Keratinocyte (primary cell): ENCODE measurements around the gene MAP3K4. TPM values are rescaled to one million over a fixed set of nuclear protein-coding genes. Genes with fewer than 3 reads are reported as not detected.

ENCODE experiments used
- DNase-seq: peaks from one replicate; pipeline ENCODE4 v3.0.0-alpha.2; 2011; ENCODE audit warnings: low read depth, missing footprints, low spot score
- FAIRE-seq: peaks from 2 replicates; lab custom pipeline; 2011; peaks lifted over from hg19 to GRCh38; lab: Jason Lieb, UNC
- H2AFZ ChIP-seq: 2 replicates; pipeline ENCODE4 v1.6.0; 2012; ENCODE audit warnings: low read length, control low read depth, inconsistent platforms; ENCODE audit not compliant: control insufficient read depth
- H3K27ac ChIP-seq: 2 replicates; pipeline ENCODE4 v1.5.1; 2011; ENCODE audit warnings: low read length; ENCODE audit not compliant: control insufficient read depth, insufficient read depth
- H3K27me3 ChIP-seq: 3 replicates; pipeline ENCODE4 v1.6.0; 2011; ENCODE audit warnings: low read length; ENCODE audit not compliant: control insufficient read depth, insufficient read depth; ENCODE audit errors: extremely low read depth
- H3K36me3 ChIP-seq, 2 experiments: 2 replicates in 1 of 2; 3 replicates in 1 of 2; pipeline ENCODE4 v1.5.1; 2011; ENCODE audit warnings: low read length in 2 of 2, mild to moderate bottlenecking in 1 of 2; ENCODE audit not compliant: control insufficient read depth in 2 of 2, insufficient read depth in 2 of 2; ENCODE audit errors: extremely low read depth in 1 of 2
- H3K4me1 ChIP-seq: 3 replicates; pipeline ENCODE4 v1.5.1; 2011; ENCODE audit warnings: low read length; ENCODE audit not compliant: control insufficient read depth, insufficient read depth; ENCODE audit errors: extremely low read depth
- H3K4me2 ChIP-seq: 3 replicates; pipeline ENCODE4 v1.6.0; 2011; ENCODE audit warnings: low read depth, low read length; ENCODE audit not compliant: control insufficient read depth, insufficient read depth; ENCODE audit errors: extremely low read depth
- H3K4me3 ChIP-seq, 3 experiments: fragments of 200-600 bp in 1 of 3; sonication (generic) in 1 of 3; 2 replicates in 2 of 3; 3 replicates in 1 of 3; pipeline ENCODE4 v1.5.1; 2011 to 2016; ENCODE audit warnings: low read length in 3 of 3, mild to moderate bottlenecking in 3 of 3, control low read depth in 2 of 3, inconsistent platforms in 1 of 3, low read depth in 1 of 3, mixed read lengths in 1 of 3, mixed run types in 1 of 3, moderate library complexity in 1 of 3; ENCODE audit not compliant: control insufficient read depth in 2 of 3, insufficient read depth in 2 of 3; ENCODE audit errors: extremely low read depth in 1 of 3
- H3K79me2 ChIP-seq: 2 replicates; pipeline ENCODE4 v1.6.0; 2012; ENCODE audit warnings: low read length; ENCODE audit not compliant: control insufficient read depth, insufficient read depth
- H3K9ac ChIP-seq: 3 replicates; pipeline ENCODE4 v1.6.0; 2011; ENCODE audit warnings: low read length; ENCODE audit not compliant: control insufficient read depth, insufficient read depth; ENCODE audit errors: extremely low read depth
- H3K9me1 ChIP-seq: 3 replicates; pipeline ENCODE4 v1.6.0; 2011; ENCODE audit warnings: low read length; ENCODE audit not compliant: control insufficient read depth, insufficient read depth; ENCODE audit errors: extremely low read depth
- H3K9me3 ChIP-seq: 2 replicates; pipeline ENCODE4 v1.5.1; 2012; ENCODE audit warnings: low read depth, low read length; ENCODE audit not compliant: control insufficient read depth
- H4K20me1 ChIP-seq: 3 replicates; pipeline ENCODE4 v1.6.0; 2011; ENCODE audit warnings: low read length; ENCODE audit not compliant: control insufficient read depth, insufficient read depth; ENCODE audit errors: extremely low read depth
- EZH2 ChIP-seq: IDR thresholded peaks from one replicate; pipeline ENCODE4 v1.6.1; 2012; ENCODE audit warnings: inconsistent platforms, mild to moderate bottlenecking, low read length, moderate library complexity
- dilution Hi-C: fragments of 300-500 bp; cut with MboI; formaldehyde crosslinking; loops from one replicate; pipeline ENCODE4 v1.7.0; 2020; ENCODE audit warnings: low sequenced_read_pairs; ENCODE audit not compliant: extremely low pct_ligation_motif_present
- polyA plus RNA-seq, 5 experiments: library from polyadenylated mRNA; depleted of rRNA in 3 of 5; stranded (reverse) in 3 of 5; stranded (forward) in 1 of 5; unstranded in 1 of 5; fragments of >200 nt; gene quantifications; 1 replicate in 1 of 5; 2 replicates in 3 of 5; 3 replicates in 1 of 5; pipeline versions ENCODE4 v1.2.1 to v1.2.3, GENCODE V29; 2011 to 2012; ENCODE audit warnings: missing spikeins in 2 of 5, low read depth in 1 of 5, low replicate concordance in 1 of 5
- TF ChIP-seq, protein P1 (sequence below), 3 experiments: IDR thresholded peaks in 1 of 3; conservative IDR thresholded peaks in 1 of 3; optimal IDR thresholded peaks in 1 of 3; 2 replicates in 2 of 3; 3 replicates in 1 of 3; pipeline versions ENCODE3 to v1.5.1; 2011; ENCODE audit warnings: low read length in 3 of 3, mild to moderate bottlenecking in 3 of 3, moderate library complexity in 2 of 3, control low read depth in 1 of 3, inconsistent platforms in 1 of 3; ENCODE audit not compliant: insufficient read depth in 2 of 3; ENCODE audit errors: extremely low read depth in 1 of 3

The MAP3K4 gene
- polyA plus RNA-seq, 1 donor (not counting 4 experiments of a cell fraction or from before 2014, with no cell fraction given), result 12.8 TPM

DNA sequence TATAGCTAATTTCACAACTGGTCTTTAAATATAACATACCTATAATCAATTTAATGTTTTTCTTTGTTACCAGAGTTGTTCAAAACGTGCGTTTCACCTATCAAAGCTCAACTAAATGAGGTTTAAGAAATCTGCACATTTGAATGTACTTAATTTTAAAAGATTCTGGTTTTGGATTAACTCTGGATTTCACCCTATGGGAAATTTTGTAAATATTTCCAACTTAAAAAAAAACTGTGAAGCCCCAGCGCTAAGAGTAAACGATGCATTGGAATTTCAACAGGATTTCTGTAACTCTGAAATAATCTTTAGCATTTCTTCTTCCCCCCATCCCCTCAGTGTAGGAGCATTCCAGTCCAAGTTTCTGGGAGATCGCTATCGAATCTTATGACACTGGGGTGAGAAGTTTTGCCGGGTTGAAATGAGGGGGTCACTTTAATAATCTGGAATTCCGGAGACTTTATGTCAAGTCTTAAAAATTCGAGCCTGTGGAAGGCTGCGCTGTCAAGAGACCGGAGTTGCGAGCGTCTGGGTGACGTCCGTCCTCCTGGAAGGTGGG lies 643 bp upstream of the MAP3K4 start:
- no peaks in the 10 kb centered on the region for H3K27me3 ChIP-seq
- dilution Hi-C loops, result no loop called here
- FAIRE-seq (no peak), DNase-seq (no peak)
- H2AFZ ChIP-seq, result peak overlapping the region; percentile 86
- H3K36me3 ChIP-seq, result no peaks in the 10 kb centered on the region
- peak overlapping the region; percentile 71 to 97 (median 78) for H3K4me3 ChIP-seq
- H3K9me3 ChIP-seq, result no peaks in the 10 kb centered on the region
- no peaks in the 10 kb centered on the region for H4K20me1 ChIP-seq
- peak overlapping the region; percentile 88 for H3K9ac ChIP-seq
- TF ChIP-seq, protein P1, sequence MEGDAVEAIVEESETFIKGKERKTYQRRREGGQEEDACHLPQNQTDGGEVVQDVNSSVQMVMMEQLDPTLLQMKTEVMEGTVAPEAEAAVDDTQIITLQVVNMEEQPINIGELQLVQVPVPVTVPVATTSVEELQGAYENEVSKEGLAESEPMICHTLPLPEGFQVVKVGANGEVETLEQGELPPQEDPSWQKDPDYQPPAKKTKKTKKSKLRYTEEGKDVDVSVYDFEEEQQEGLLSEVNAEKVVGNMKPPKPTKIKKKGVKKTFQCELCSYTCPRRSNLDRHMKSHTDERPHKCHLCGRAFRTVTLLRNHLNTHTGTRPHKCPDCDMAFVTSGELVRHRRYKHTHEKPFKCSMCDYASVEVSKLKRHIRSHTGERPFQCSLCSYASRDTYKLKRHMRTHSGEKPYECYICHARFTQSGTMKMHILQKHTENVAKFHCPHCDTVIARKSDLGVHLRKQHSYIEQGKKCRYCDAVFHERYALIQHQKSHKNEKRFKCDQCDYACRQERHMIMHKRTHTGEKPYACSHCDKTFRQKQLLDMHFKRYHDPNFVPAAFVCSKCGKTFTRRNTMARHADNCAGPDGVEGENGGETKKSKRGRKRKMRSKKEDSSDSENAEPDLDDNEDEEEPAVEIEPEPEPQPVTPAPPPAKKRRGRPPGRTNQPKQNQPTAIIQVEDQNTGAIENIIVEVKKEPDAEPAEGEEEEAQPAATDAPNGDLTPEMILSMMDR (optimal IDR thresholded peaks at IDR 0.05 in 1 of 3, IDR thresholded peaks at IDR 0.05 in 1 of 3, conservative IDR thresholded peaks at IDR 0.05 in 1 of 3; ENCODE audit: extremely low read depth in 1 of 3, insufficient read depth in 2 of 3, low read length in 3 of 3), result no peak
- no peak for TF ChIP-seq EZH2
- peaks cover 34% of the 10 kb centered on the region for H3K79me2 ChIP-seq
- H3K9me1 ChIP-seq, result no peaks in the 10 kb centered on the region
- peaks cover 15% of the 10 kb centered on the region for H3K4me1 ChIP-seq
- peak overlapping the region; percentile 82 for H3K4me2 ChIP-seq
- H3K27ac ChIP-seq, result peak overlapping the region; percentile 74

DNA sequence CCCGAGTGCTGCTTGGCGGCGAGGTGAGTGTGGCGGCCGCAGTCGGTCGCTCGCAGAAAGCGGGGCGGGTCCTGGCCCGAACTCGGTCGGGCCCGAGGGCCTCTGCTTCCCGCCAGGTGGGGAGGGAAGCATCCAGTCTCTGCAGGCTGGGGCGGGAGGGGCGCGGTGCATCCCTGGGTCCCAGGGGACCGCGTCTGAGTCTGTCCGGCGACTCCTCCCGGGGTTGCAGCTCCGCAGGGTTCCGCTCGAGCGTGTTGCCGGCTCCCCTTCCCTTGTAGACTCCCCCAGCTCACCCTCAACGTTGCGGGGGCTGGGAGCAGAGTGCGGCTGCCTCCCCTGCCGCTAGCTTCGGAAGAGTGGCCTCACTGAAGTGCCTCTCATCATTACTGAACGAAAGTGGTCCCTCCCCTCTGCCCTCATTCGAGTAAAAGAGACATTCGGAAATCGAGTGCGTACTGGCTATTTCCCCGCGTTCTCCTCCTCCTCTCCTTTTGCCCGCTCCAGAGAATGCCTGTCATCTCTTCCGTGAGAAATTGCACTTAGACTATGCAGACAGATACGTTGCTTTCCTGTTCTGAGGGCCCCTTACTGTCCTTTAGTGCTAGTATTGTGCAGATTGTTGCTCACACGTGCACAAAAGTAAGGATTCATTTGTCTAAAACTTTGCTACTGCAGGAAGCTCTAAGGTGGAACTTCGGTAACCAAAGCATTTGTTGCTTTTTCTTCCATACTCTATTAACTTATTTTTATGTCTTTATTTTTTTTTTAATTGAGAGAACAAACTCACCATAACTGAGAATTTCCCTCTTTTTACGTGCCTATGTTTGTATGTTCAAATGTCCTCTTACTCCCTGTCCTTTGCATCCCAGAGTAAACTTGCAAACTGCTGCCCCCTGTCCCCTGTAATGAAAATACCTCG lies 751 bp downstream of the MAP3K4 start:
- H3K27ac ChIP-seq, result peak overlapping the region; percentile 83
- dilution Hi-C loops, result no loop called here
- FAIRE-seq, result peak; percentile 55
- no peak for TF ChIP-seq EZH2
- TF ChIP-seq, protein P1 (optimal IDR thresholded peaks at IDR 0.05 in 1 of 3, IDR thresholded peaks at IDR 0.05 in 1 of 3, conservative IDR thresholded peaks at IDR 0.05 in 1 of 3; ENCODE audit: extremely low read depth in 1 of 3, insufficient read depth in 2 of 3, low read length in 3 of 3), result peak; percentile 56 to 74 (median 70)
- H2AFZ ChIP-seq, result peak overlapping the region; percentile 82
- peaks cover 28% of the 10 kb centered on the region for H3K4me1 ChIP-seq
- no peaks in the 10 kb centered on the region for H3K27me3 ChIP-seq
- H3K9ac ChIP-seq, result peak overlapping the region; percentile 88
- H3K79me2 ChIP-seq, result peaks cover 40% of the 10 kb centered on the region
- peaks cover 0 to under 1% of the 10 kb centered on the region in 2 experiments for H3K36me3 ChIP-seq
- H3K4me3 ChIP-seq, result peak overlapping the region; percentile 71 to 97 (median 78)
- H3K9me1 ChIP-seq, result no peaks in the 10 kb centered on the region
- no peaks in the 10 kb centered on the region for H3K9me3 ChIP-seq
- DNase-seq, result no peak
- H3K4me2 ChIP-seq, result peak overlapping the region; percentile 98
- H4K20me1 ChIP-seq, result no peaks in the 10 kb centered on the region
